Caco-2 (cell line): Measurements from ENCODE around the gene TBATA. TPM values are rescaled to one million over a fixed set of nuclear protein-coding genes. Genes with fewer than 3 reads are reported as not detected.

Experiments used
- BruUV-seq: library from RNA; stranded (reverse); fragments of 400-500 nt; replicated peaks from 2 replicates; lab custom pipeline; 2021; lab: Mats Ljungman, UMichigan
- CTCF ChIA-PET: fragments of 300-600 bp; sonication (Branson Sonifier 250); formaldehyde crosslinking; loops from one replicate; lab custom pipeline; 2022; ENCODE audit warnings: antibody characterized with exemption; lab: Charles Lee
- POLR2A ChIA-PET: fragments of 300-600 bp; sonication (Branson Sonifier 250); formaldehyde crosslinking; loops from one replicate; lab custom pipeline; 2022; ENCODE audit warnings: antibody characterized with exemption; lab: Charles Lee
- DNase-seq, 2 experiments: peaks; one replicate each; pipeline versions ENCODE4 v3.0.0 to v3.0.0-alpha.2; 2020 to 2022
- H3K27me3 ChIP-seq: replicated peaks from 2 replicates; pipeline ENCODE4 v1.6.0; 2011; ENCODE audit warnings: low read length; ENCODE audit not compliant: control insufficient read depth, insufficient read depth
- H3K36me3 ChIP-seq: 2 replicates; pipeline ENCODE4 v1.5.1; 2011; ENCODE audit warnings: low read length; ENCODE audit not compliant: control insufficient read depth, insufficient read depth
- H3K4me1 ChIP-seq: fragments of 250-450 bp; sonication (Bioruptor Pico); 2 replicates; pipeline ENCODE4 v1.5.1; 2020; ENCODE audit warnings: mild to moderate bottlenecking
- H3K4me3 ChIP-seq: 2 replicates; pipeline ENCODE4 v1.5.1; 2011; ENCODE audit warnings: low read depth, mild to moderate bottlenecking, control low read depth, low read length
- H3K9me3 ChIP-seq: fragments of 250-450 bp; sonication (Bioruptor Pico); 2 replicates; pipeline ENCODE4 v1.5.1; 2020; ENCODE audit warnings: mild to moderate bottlenecking, moderate library complexity
- H3K27ac Mint-ChIP-seq: one replicate; pipeline ENCODE4 v1.8.0; 2022; ENCODE audit warnings: mixed read lengths; ENCODE audit not compliant: unreplicated experiment
- H3K27me3 Mint-ChIP-seq: one replicate; pipeline ENCODE4 v1.8.0; 2022; ENCODE audit warnings: mixed read lengths; ENCODE audit not compliant: insufficient read depth, unreplicated experiment
- H3K36me3 Mint-ChIP-seq: one replicate; pipeline ENCODE4 v1.8.0; 2022; ENCODE audit warnings: mild to moderate bottlenecking, mixed read lengths; ENCODE audit not compliant: insufficient read depth, unreplicated experiment
- H3K4me1 Mint-ChIP-seq: one replicate; pipeline ENCODE4 v1.8.0; 2022; ENCODE audit warnings: low read depth, mixed read lengths; ENCODE audit not compliant: unreplicated experiment
- H3K4me3 Mint-ChIP-seq: one replicate; pipeline ENCODE4 v1.8.0; 2022; ENCODE audit warnings: mild to moderate bottlenecking, moderate library complexity, mixed read lengths; ENCODE audit not compliant: unreplicated experiment
- H3K9me3 Mint-ChIP-seq: one replicate; pipeline ENCODE4 v1.8.0; 2022; ENCODE audit warnings: mixed read lengths; ENCODE audit not compliant: unreplicated experiment
- intact Hi-C: fragments of 100-400 bp; cut with micrococcal nuclease; formaldehyde crosslinking; loops from one replicate; pipeline ENCODE4 v1.10.0; 2022; ENCODE audit not compliant: unreplicated experiment
- total RNA-seq: library from RNA; stranded (reverse); gene quantifications from 2 replicates; pipeline ENCODE4 v1.2.3, GENCODE V29; 2022
- TF ChIP-seq, protein P1 (sequence below), 2 experiments: fragments of 200-600 bp in 1 of 2; IDR thresholded peaks; 1 replicate in 1 of 2; 2 replicates in 1 of 2; pipeline versions ENCODE4 v1.5.1 to v1.8.0; 2011 to 2022; ENCODE audit warnings: antibody characterized with exemption in 1 of 2, control low read depth in 1 of 2, inconsistent platforms in 1 of 2, low read depth in 1 of 2, low read length in 1 of 2, mild to moderate bottlenecking in 1 of 2, moderate library complexity in 1 of 2; ENCODE audit not compliant: insufficient read depth in 1 of 2, severe bottlenecking in 1 of 2, unreplicated experiment in 1 of 2

Gene TBATA
- total RNA-seq, 1 experiment from 2014 or later: not detected

DNA sequence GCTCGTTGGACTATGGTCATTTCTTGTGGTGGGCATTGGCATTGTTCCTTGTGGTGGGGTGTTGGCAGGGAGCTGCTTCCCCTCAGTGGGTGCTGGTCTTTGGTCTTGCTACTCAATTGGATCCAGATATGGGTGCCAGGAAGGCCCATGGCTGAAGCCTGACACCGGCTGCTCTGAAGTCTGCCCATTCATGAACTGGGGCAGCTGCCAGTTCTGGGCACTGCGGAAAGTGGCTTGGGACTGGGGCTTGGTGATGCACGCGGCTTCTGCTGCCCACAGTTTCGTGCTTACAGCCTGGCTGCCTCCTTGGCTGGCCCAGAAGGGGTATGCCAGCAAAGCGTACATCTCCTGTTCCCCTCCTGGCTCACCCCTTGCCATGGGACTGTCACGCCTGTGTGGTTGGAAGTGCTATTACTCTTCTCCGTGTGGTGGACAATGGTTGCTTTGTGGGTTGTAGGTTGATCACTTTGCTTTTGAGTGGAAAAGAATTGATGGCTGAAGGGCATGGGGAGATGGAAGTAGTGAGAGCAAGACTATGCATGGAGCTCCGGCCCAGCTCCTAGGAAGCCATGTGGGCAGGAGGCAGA, 58.2 kb downstream of the TBATA start:
- Histone ChIP-seq H3K4me3 (no peak overlapping the region), H3K4me1 (no peaks in the 10 kb centered on the region), H3K9me3 (no peaks in the 10 kb centered on the region; the same call in 1 of the 2 replicates), H3K27me3 (no peaks in the 10 kb centered on the region), H3K36me3 (no peaks in the 10 kb centered on the region)
- no TSS peak for BruUV-seq
- H3K4me3 Mint-ChIP-seq: no peak overlapping the region
- H3K9me3 Mint-ChIP-seq: no peaks in the 10 kb centered on the region
- H3K4me1 Mint-ChIP-seq: no peaks in the 10 kb centered on the region
- H3K27me3 Mint-ChIP-seq: no peaks in the 10 kb centered on the region
- ChIA-PET POLR2A (no interaction called here), CTCF (no interaction called here)
- TF ChIP-seq, protein P1, sequence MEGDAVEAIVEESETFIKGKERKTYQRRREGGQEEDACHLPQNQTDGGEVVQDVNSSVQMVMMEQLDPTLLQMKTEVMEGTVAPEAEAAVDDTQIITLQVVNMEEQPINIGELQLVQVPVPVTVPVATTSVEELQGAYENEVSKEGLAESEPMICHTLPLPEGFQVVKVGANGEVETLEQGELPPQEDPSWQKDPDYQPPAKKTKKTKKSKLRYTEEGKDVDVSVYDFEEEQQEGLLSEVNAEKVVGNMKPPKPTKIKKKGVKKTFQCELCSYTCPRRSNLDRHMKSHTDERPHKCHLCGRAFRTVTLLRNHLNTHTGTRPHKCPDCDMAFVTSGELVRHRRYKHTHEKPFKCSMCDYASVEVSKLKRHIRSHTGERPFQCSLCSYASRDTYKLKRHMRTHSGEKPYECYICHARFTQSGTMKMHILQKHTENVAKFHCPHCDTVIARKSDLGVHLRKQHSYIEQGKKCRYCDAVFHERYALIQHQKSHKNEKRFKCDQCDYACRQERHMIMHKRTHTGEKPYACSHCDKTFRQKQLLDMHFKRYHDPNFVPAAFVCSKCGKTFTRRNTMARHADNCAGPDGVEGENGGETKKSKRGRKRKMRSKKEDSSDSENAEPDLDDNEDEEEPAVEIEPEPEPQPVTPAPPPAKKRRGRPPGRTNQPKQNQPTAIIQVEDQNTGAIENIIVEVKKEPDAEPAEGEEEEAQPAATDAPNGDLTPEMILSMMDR (IDR thresholded peaks at IDR 0.05; ENCODE audit: insufficient read depth in 1 of 2, low read depth in 1 of 2, low read length in 1 of 2, severe bottlenecking in 1 of 2, unreplicated experiment in 1 of 2): no peak
- H3K27ac Mint-ChIP-seq: no peak overlapping the region
- intact Hi-C loops: no loop called here
- H3K36me3 Mint-ChIP-seq: no peaks in the 10 kb centered on the region
- DNase-seq: no peak

DNA sequence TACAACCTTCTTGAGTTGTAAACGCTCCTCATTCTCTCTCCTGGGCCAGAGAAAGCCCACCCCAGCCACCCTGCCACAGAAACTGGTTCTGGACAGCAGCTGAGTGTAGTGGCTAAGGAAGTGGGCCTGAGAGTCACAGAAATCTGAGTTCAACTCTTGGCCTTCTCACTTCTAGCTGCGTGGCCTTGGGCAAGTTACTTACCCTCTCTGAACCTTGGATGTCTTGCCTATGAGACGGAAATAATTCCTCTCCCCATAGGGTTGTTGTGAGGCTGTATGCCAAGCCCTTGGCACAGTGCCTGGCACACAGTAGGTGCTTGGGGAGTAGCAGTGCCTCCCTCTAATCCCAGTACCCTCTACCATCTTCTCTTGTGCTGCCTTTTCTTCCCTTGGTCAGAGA, 61.4 kb downstream of the TBATA start:
- Histone ChIP-seq H3K9me3 (no peaks in the 10 kb centered on the region; the same call in 1 of the 2 replicates), H3K36me3 (no peaks in the 10 kb centered on the region), H3K4me1 (no peaks in the 10 kb centered on the region), H3K4me3 (no peak overlapping the region), H3K27me3 (no peaks in the 10 kb centered on the region)
- no TSS peak for BruUV-seq
- POLR2A ChIA-PET: no interaction called here
- intact Hi-C loops: no loop called here
- H3K36me3 Mint-ChIP-seq: no peaks in the 10 kb centered on the region
- no peaks in the 10 kb centered on the region for H3K27me3 Mint-ChIP-seq
- TF ChIP-seq, protein P1 (IDR thresholded peaks at IDR 0.05; ENCODE audit: insufficient read depth in 1 of 2, low read depth in 1 of 2, low read length in 1 of 2, severe bottlenecking in 1 of 2, unreplicated experiment in 1 of 2): no peak
- no peak overlapping the region for H3K27ac Mint-ChIP-seq
- DNase-seq: no peak
- no peak overlapping the region for H3K4me3 Mint-ChIP-seq
- no peaks in the 10 kb centered on the region for H3K9me3 Mint-ChIP-seq
- CTCF ChIA-PET: no interaction called here
- no peaks in the 10 kb centered on the region for H3K4me1 Mint-ChIP-seq

DNA sequence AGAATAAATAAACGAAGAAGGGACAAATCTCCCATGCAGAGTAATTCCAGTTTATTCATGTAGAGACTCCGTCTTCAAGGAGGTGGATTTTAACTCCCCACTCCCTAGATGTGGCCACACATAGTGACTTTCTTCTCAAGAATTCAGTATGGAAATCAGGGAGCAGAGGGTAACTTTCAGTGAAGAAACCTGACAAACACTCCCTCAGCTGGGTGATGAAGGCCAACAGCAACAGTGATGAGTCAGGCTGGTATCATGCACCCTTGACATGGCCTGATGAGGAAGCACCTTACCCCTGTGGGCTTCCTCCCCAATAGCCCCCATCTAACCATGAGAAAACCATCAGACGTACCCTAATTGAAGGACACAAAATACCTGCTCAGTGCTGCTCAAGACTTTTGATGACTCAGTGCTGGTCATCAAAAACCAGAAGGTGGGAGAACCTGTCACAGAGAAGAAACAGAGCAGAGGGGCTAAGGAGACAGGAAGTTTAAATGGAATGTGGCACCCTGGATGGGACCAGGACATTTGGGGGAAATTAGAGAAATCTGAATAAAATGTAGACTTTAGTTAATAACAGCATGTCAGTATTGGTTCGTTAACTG, 62.3 kb downstream of the TBATA start:
- TF ChIP-seq, protein P1 (IDR thresholded peaks at IDR 0.05; ENCODE audit: insufficient read depth in 1 of 2, low read depth in 1 of 2, low read length in 1 of 2, severe bottlenecking in 1 of 2, unreplicated experiment in 1 of 2): no peak
- Mint-ChIP-seq H3K4me3 (no peak overlapping the region), H3K4me1 (no peaks in the 10 kb centered on the region), H3K9me3 (no peaks in the 10 kb centered on the region), H3K27ac (no peak overlapping the region), H3K27me3 (no peaks in the 10 kb centered on the region), H3K36me3 (no peaks in the 10 kb centered on the region)
- Histone ChIP-seq H3K36me3 (no peaks in the 10 kb centered on the region), H3K4me3 (no peak overlapping the region), H3K9me3 (no peaks in the 10 kb centered on the region; the same call in 1 of the 2 replicates), H3K27me3 (no peaks in the 10 kb centered on the region), H3K4me1 (no peaks in the 10 kb centered on the region)
- no peak for DNase-seq
- intact Hi-C loops: no loop called here
- BruUV-seq: no TSS peak
- ChIA-PET CTCF (no interaction called here), POLR2A (no interaction called here)

Other genes starting within 250 kb of the TBATA start
- 0.34 TPM in 1 of 2 replicates, not detected in the other for gene PRF1, start 182.6 kb downstream of the TBATA start, total RNA-seq
- not detected in 2 replicates for gene ADAMTS14, start 112.9 kb downstream of the TBATA start, total RNA-seq
- gene SGPL1, start 30.6 kb upstream of the TBATA start, total RNA-seq: 121 and 127 TPM in 2 replicates
- gene PCBD1, start 103.2 kb upstream of the TBATA start, total RNA-seq: 249 and 252 TPM in 2 replicates